MM.1S (cell line): ENCODE results near the gene MAP2K7.

Experiments used
- CTCF ChIP-seq: fragments of 300-600 bp; sonication (generic); IDR thresholded peaks from 2 replicates; pipeline ENCODE4 v1.5.1; 2016; ENCODE audit warnings: antibody characterized with exemption, low read length, mixed read lengths
- EZH2 ChIP-seq: fragments of 300-600 bp; sonication (generic); optimal IDR thresholded peaks from 2 replicates; pipeline ENCODE3; 2017; ENCODE audit warnings: low read depth, mild to moderate bottlenecking, antibody characterized with exemption, low read length, mixed read lengths
- EZH2phosphoT487 ChIP-seq: fragments of 300-600 bp; sonication (generic); IDR thresholded peaks from 2 replicates; pipeline ENCODE4 v1.6.1; 2018; ENCODE audit warnings: antibody characterized with exemption, low read length

- TF ChIP-seq CTCF (no peak), EZH2 (no peak), EZH2phosphoT487 (no peak)
These were observed 8.9 kb upstream of the MAP2K7 start for GRCh38 chr19:7894612-7895309.
